ENCODE results near the gene MRPL40. TPM values are rescaled to one million over a fixed set of nuclear protein-coding genes. Genes with fewer than 3 reads are reported as not detected.

MRPL40 gene
- total RNA-seq, 1 experiment from 2014 or later, result 40.1 TPM

DNA sequence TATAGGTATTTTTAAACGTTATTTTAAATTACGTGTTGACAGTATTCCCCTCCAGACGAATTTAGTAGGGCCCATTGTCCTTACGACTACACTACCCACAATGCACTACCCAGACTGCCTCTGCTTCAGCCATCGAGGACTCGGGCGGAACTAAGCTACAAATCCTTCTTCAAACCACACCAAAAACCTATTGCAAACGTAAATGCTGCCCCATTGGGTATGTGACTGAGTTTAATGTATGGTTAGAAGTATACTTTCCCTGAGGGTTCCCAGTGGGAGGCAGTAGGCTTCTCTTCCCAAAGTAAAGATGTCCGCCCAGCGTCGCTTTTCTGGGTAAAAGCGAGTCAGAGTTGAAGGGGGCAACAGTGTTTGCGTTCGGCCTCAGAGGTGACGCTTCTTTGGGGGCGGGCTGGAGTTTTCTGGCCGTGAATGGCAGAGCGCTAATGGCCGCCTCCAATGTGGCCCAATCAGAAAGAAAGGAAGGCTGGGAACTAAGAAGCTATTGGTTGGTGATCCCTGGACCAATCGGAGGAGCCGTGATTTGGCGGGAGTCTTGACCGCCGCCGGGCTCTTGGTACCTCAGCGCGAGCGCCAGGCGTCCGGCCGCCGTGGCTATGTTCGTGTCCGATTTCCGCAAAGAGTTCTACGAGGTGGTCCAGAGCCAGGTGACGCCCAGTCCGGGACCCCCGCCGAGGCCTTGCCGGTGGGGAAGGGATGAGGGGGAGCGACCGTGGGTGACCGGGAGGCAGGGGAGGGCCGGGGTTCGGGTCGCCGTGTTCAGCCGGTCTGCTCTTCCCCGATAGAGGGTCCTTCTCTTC lies 47.2 kb downstream of the MRPL40 start, which contains the start of gene CDC45:
CDC45 (plus strand) TSS at position 566 of the 818 bp plus-strand sequence; CDS start at position 615, 49 bp downstream.
- ChIA-PET RAD21 (ENCODE audit: low non-redundant PET in 1 of 2, low total read pairs in 2 of 2, uncharacterized antibody in 2 of 2, unreplicated experiment in 2 of 2) (interaction anchor here (0.5 to 0.9 kb wide), 4 partner anchors 150 to 335 kb away, joined by 3 read pairs; partner anchors contain the start of gene ESS2 (in 1 of the 2)), CTCF (interaction anchor here (1.0 to 2.6 kb wide), 5 partner anchors 11 to 301 kb away, joined by 4 to 11 read pairs (median 5); partner anchors contain the start of gene SLC25A1), POLR2A (interaction anchor here (0.7 to 1.6 kb wide), 6 partner anchors 10 to 150 kb away, joined by 3 to 6 read pairs (median 3); no protein-coding TSS in a partner anchor)
- Histone ChIP-seq H3K9ac (ENCODE audit: low read length) (peak within 1 kb of the TSS; percentile 93), H3K4me2 (ENCODE audit: low read length) (peak within 1 kb of the TSS; percentile 81), H3K27ac (ENCODE audit: low read depth, low read length) (peak within 1 kb of the TSS; percentile 86), H3K4me3 (replicated peaks in 1 of 2; ENCODE audit: low read depth in 1 of 2, low read length in 2 of 2) (peak within 1 kb of the TSS; percentile 80 to 91), H3K36me3 (ENCODE audit: control insufficient read depth in 1 of 2, insufficient read depth in 2 of 2, low read length in 2 of 2) (peaks cover 14 to 35% of the 10 kb centered on the region in 2 experiments), H3K9me2 (ENCODE audit: insufficient read depth) (no peaks in the 10 kb centered on the region), H2AFZ (ENCODE audit: low read depth, low read length, poor library complexity, severe bottlenecking) (peak within 1 kb of the TSS; percentile 47), H3K27me3 (ENCODE audit: insufficient read depth, low read length) (no peaks in the 10 kb centered on the region), H3K4me1 (ENCODE audit: control insufficient read depth in 1 of 2, insufficient read depth in 2 of 2, low read length in 2 of 2) (peaks cover 14 to 23% of the 10 kb centered on the region in 2 experiments; a peak in 3 of 4 replicates), H3K79me2 (ENCODE audit: insufficient read depth, low read length) (peaks cover 82% of the 10 kb centered on the region), H3K9me3 (ENCODE audit: control insufficient read depth in 1 of 2, insufficient read depth in 1 of 2, low read depth in 1 of 2, low read length in 2 of 2) (no peaks in the 10 kb centered on the region), H4K20me1 (ENCODE audit: insufficient read depth) (peaks cover 5% of the 10 kb centered on the region; the same call in 1 of the 2 replicates)
- DNase-seq (ENCODE audit: low read depth, low spot score), result peak; percentile 96
- no TSS peak for BruUV-seq (replicated peaks)
- intact Hi-C loops (cut with micrococcal nuclease), result loop anchor here (1.0 to 10.0 kb wide), 5 partner anchors 47 to 357 kb away; partner anchors contain the start of genes DGCR2, ESS2 and MRPL40
- ATAC-seq, result peak; percentile 94
- TF ChIP-seq ZNF274 (IDR thresholded peaks at IDR 0.05; ENCODE audit: low read depth, low read length), result no peak
- TF ChIP-seq SRF (IDR thresholded peaks at IDR 0.05; ENCODE audit: low read depth), result no peak; the same call in 1 of the 2 replicates
- TF ChIP-seq CEBPB (IDR thresholded peaks at IDR 0.05; ENCODE audit: low read depth), result no peak
- no peak for TF ChIP-seq POLR2A (IDR thresholded peaks at IDR 0.05; ENCODE audit: borderline replicate concordance, extremely low read depth, insufficient read depth, insufficient read length)
- no peak for TF ChIP-seq EZH2phosphoT487 (IDR thresholded peaks at IDR 0.05; ENCODE audit: borderline replicate concordance)
- TF ChIP-seq, protein P1, sequence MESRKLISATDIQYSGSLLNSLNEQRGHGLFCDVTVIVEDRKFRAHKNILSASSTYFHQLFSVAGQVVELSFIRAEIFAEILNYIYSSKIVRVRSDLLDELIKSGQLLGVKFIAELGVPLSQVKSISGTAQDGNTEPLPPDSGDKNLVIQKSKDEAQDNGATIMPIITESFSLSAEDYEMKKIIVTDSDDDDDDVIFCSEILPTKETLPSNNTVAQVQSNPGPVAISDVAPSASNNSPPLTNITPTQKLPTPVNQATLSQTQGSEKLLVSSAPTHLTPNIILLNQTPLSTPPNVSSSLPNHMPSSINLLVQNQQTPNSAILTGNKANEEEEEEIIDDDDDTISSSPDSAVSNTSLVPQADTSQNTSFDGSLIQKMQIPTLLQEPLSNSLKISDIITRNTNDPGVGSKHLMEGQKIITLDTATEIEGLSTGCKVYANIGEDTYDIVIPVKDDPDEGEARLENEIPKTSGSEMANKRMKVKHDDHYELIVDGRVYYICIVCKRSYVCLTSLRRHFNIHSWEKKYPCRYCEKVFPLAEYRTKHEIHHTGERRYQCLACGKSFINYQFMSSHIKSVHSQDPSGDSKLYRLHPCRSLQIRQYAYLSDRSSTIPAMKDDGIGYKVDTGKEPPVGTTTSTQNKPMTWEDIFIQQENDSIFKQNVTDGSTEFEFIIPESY (IDR thresholded peaks at IDR 0.05; ENCODE audit: extremely low read depth, insufficient replicate concordance, low read length), result no peak
- TF ChIP-seq RAD21 (IDR thresholded peaks at IDR 0.05; ENCODE audit: low read depth), result no peak
- TF ChIP-seq, protein P2, sequence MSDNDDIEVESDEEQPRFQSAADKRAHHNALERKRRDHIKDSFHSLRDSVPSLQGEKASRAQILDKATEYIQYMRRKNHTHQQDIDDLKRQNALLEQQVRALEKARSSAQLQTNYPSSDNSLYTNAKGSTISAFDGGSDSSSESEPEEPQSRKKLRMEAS (IDR thresholded peaks at IDR 0.05), result peak; percentile 49; the same call in 1 of the 2 replicates
- TF ChIP-seq TCF7L2 (IDR thresholded peaks at IDR 0.05; ENCODE audit: borderline replicate concordance, extremely low read depth, insufficient read depth, insufficient read length), result no peak
- TF ChIP-seq CBX3 (IDR thresholded peaks at IDR 0.05; ENCODE audit: low read depth), result no peak
- TF ChIP-seq JUND (IDR thresholded peaks at IDR 0.05), result no peak
- peak; percentile 52; the same call in 1 of the 2 replicates for TF ChIP-seq POLR2AphosphoS5 (IDR thresholded peaks at IDR 0.05; ENCODE audit: low read depth, low read length)
- TF ChIP-seq, protein P3, sequence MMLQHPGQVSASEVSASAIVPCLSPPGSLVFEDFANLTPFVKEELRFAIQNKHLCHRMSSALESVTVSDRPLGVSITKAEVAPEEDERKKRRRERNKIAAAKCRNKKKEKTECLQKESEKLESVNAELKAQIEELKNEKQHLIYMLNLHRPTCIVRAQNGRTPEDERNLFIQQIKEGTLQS (IDR thresholded peaks at IDR 0.05), result no peak
- peak; percentile 97 for TF ChIP-seq YY1 (IDR thresholded peaks at IDR 0.05; ENCODE audit: extremely low read depth, insufficient replicate concordance, low read depth, low read length)
- TF ChIP-seq, protein P4, sequence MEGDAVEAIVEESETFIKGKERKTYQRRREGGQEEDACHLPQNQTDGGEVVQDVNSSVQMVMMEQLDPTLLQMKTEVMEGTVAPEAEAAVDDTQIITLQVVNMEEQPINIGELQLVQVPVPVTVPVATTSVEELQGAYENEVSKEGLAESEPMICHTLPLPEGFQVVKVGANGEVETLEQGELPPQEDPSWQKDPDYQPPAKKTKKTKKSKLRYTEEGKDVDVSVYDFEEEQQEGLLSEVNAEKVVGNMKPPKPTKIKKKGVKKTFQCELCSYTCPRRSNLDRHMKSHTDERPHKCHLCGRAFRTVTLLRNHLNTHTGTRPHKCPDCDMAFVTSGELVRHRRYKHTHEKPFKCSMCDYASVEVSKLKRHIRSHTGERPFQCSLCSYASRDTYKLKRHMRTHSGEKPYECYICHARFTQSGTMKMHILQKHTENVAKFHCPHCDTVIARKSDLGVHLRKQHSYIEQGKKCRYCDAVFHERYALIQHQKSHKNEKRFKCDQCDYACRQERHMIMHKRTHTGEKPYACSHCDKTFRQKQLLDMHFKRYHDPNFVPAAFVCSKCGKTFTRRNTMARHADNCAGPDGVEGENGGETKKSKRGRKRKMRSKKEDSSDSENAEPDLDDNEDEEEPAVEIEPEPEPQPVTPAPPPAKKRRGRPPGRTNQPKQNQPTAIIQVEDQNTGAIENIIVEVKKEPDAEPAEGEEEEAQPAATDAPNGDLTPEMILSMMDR (IDR thresholded peaks at IDR 0.05 in 2 of 3, conservative IDR thresholded peaks at IDR 0.05 in 1 of 3; ENCODE audit: borderline replicate concordance in 1 of 3, insufficient read depth in 1 of 3, low read depth in 2 of 3, low read length in 2 of 3), result no peak
- no peak for TF ChIP-seq FOSL1 (IDR thresholded peaks at IDR 0.05; ENCODE audit: low read depth)
- peak; percentile 62 for TF ChIP-seq SP1 (IDR thresholded peaks at IDR 0.05; ENCODE audit: low read depth)
- TF ChIP-seq EGR1 (IDR thresholded peaks at IDR 0.05; ENCODE audit: low read depth), result peak; percentile 92
- peak; percentile 98 for TF ChIP-seq ELF1 (IDR thresholded peaks at IDR 0.05; ENCODE audit: borderline replicate concordance, low read depth)
- peak; percentile 82; the same call in 1 of the 2 replicates for TF ChIP-seq SIN3A (IDR thresholded peaks at IDR 0.05; ENCODE audit: low read depth)
- no peak for TF ChIP-seq EZH2 (IDR thresholded peaks at IDR 0.05)
